Naive B cell (primary cell): ENCODE data around the gene NAV2. TPM values are rescaled to one million over a fixed set of nuclear protein-coding genes. Genes with fewer than 3 reads are reported as not detected.

Source experiments
- ATAC-seq, 2 donors: fragments of 150-1000 bp; cut with Tn5 transposase; 2 replicates each; pipeline ENCODE4 v1.10.0; 2021; ENCODE audit warnings: low read depth in 2 of 2, mild to moderate bottlenecking in 2 of 2, moderate library complexity in 2 of 2
- DNase-seq: peaks from one replicate; pipeline ENCODE4 v3.0.0; 2022
- H3K27ac Mint-ChIP-seq, 6 donors: one replicate each; pipeline ENCODE4 v1.8.0; 2020 to 2022; ENCODE audit warnings: mild to moderate bottlenecking in 6 of 6, mixed read lengths in 6 of 6, moderate library complexity in 5 of 6, inconsistent platforms in 2 of 6
- H3K27me3 Mint-ChIP-seq, 3 donors: one replicate each; pipeline ENCODE4 v1.8.0; 2021 to 2022; ENCODE audit warnings: mixed read lengths in 3 of 3, mild to moderate bottlenecking in 1 of 3
- H3K36me3 Mint-ChIP-seq, 2 donors: one replicate each; pipeline ENCODE4 v1.8.0; 2020 to 2022; ENCODE audit warnings: mixed read lengths in 2 of 2, inconsistent platforms in 1 of 2, mild to moderate bottlenecking in 1 of 2
- H3K4me1 Mint-ChIP-seq, 3 donors: one replicate each; pipeline ENCODE4 v1.8.0; 2020 to 2022; ENCODE audit warnings: mixed read lengths in 3 of 3, inconsistent platforms in 1 of 3, mild to moderate bottlenecking in 1 of 3, moderate library complexity in 1 of 3
- H3K4me3 Mint-ChIP-seq, 8 donors: one replicate each; pipeline ENCODE4 v1.8.0; 2020 to 2022; ENCODE audit warnings: mild to moderate bottlenecking in 8 of 8, mixed read lengths in 8 of 8, moderate library complexity in 8 of 8, inconsistent platforms in 2 of 8
- H3K9me3 Mint-ChIP-seq, 7 donors: one replicate each; pipeline ENCODE4 v1.8.0; 2020 to 2022; ENCODE audit warnings: mixed read lengths in 7 of 7, mild to moderate bottlenecking in 5 of 7, inconsistent platforms in 2 of 7, moderate library complexity in 1 of 7
- polyA plus RNA-seq, 6 donors: library from polyadenylated mRNA; unstranded; fragments of 300-500 nt; fragmentation: Illumina TruSeq; gene quantifications; one replicate each; pipeline ENCODE4 v1.2.3, GENCODE V29; 2021; ENCODE audit warnings: low read depth in 6 of 6

NAV2 gene
- polyA plus RNA-seq, 6 donors from 2014 or later, result 0.90 to 3.2 (median 0.94) TPM; not detected in 3

DNA sequence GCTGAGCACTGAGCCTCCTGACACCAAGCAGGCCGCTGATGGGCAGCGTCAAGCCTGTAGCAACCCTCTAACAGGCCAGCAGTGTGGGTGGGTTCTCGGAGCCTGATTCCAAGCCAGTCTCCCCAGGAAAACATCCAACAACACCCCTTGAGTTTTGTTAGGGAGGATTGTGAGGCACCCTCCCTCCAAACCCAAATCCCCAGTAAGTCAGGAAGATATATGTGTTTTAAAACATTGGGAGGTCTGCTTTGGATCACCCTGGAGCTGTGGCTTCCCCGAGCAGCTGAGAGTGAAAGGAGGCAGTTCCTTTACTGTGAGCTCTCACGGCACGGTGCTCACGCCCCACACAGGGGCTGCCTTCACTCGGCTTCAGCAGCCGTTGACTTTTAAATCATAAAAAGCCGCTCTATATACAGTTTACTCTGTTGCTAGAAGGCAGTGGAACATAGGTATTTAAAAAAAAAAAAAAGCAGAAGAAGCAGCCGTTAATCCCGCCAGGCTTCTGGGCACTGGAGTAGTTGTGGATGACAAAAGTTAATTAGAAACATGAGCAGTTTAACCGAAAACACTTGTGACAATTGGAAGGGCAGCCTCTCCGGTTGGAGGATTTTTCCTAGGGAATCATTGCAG is 218.6 kb downstream of the NAV2 start:
- no peaks in the 10 kb centered on the region for H3K4me1 Mint-ChIP-seq
- DNase-seq (no peak), ATAC-seq (no peak)
- H3K27me3 Mint-ChIP-seq, result peaks cover 0 to 15% (median 0%) of the 10 kb centered on the region in 3 donors
- no peaks in the 10 kb centered on the region for H3K9me3 Mint-ChIP-seq
- no peaks in the 10 kb centered on the region for H3K36me3 Mint-ChIP-seq
- no peak overlapping the region for H3K27ac Mint-ChIP-seq
- no peak overlapping the region for H3K4me3 Mint-ChIP-seq

DNA sequence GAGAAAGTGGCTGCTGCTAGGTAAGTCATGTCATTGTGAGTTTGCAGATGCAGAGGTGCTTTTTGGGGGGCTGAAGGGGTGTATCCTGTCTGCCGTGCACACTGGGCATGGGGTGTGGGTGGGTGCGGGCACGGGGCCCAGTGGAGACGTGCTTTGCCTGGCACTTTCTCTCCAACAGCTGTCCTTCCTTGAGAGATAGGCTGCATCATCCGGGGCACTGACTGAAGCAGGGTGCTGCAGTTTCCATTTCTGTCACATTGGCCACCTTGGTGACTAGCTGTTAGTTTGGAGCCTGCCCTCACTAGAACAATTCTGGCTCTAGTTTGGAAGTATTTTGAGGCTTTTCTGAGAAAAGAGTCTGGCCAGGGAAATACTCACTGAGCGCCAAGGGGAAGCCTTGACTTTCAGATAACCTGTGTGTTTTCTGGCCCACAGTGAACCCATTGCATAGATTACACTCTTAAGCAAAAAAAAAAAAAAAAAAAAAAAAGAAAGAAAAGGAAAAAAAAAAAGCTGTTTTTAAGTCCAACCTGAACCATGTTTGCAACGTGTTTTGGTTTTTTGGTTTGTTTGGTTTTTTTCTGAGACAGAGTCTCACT is 219.2 kb downstream of the NAV2 start:
- H3K27ac Mint-ChIP-seq, result no peak overlapping the region
- H3K36me3 Mint-ChIP-seq, result no peaks in the 10 kb centered on the region
- no peak for DNase-seq
- no peaks in the 10 kb centered on the region for H3K9me3 Mint-ChIP-seq
- H3K4me3 Mint-ChIP-seq, result no peak overlapping the region
- no peak for ATAC-seq
- peaks cover 0 to 10% (median 0%) of the 10 kb centered on the region in 3 donors for H3K27me3 Mint-ChIP-seq
- no peaks in the 10 kb centered on the region for H3K4me1 Mint-ChIP-seq

DNA sequence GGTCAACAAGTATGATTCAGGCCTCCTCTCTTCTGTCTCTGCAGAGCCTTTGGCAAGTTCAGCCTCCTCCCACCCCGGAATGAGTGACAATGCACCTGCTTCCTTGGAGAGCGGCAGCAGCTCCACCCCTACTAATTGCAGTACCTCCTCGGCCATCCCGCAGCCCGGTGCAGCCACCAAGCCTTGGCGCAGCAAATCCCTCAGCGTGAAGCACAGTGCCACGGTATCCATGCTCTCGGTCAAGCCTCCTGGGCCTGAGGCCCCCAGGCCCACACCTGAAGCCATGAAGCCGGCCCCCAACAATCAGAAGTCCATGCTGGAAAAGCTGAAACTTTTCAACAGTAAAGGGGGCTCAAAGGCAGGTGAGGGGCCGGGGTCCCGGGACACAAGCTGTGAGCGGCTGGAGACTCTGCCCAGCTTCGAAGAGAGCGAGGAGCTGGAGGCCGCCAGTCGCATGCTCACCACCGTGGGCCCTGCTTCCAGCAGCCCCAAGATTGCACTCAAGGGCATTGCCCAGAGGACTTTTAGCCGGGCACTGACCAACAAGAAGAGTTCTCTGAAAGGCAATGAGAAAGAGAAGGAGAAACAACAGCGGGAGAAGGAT is 220.6 kb downstream of the NAV2 start:
- no peak for DNase-seq
- no peak overlapping the region for H3K27ac Mint-ChIP-seq
- H3K9me3 Mint-ChIP-seq, result no peaks in the 10 kb centered on the region
- H3K27me3 Mint-ChIP-seq, result peaks cover 0 to 10% (median 0%) of the 10 kb centered on the region in 3 donors
- ATAC-seq, result no peak
- H3K4me1 Mint-ChIP-seq, result peaks cover 0 to under 1% (median 0%) of the 10 kb centered on the region in 3 donors
- no peaks in the 10 kb centered on the region for H3K36me3 Mint-ChIP-seq
- no peak overlapping the region for H3K4me3 Mint-ChIP-seq

DNA sequence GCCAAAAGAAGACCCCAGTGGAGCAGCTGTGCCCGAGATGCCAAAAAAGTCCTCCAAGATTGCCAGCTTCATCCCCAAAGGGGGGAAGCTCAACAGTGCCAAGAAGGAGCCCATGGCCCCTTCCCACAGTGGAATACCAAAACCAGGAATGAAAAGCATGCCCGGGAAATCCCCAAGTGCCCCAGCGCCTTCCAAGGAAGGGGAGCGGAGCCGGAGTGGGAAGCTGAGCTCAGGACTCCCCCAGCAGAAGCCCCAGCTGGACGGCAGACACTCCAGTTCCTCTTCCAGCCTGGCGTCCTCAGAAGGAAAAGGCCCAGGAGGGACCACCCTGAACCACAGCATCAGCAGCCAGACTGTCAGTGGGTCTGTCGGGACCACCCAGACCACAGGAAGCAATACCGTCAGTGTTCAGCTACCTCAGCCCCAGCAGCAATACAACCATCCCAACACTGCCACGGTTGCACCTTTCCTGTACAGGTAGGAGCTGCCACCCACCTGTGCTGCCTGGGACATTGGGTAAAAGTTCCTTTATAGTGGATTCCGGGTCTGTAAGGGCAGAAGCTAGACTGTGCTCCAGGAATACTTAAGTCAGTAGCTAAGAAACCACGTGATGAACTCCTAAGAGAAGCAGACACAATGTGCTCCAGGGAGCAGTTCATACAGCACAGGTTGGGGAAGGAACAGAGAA is 221.3 kb downstream of the NAV2 start:
- no peak overlapping the region for H3K27ac Mint-ChIP-seq
- peaks cover 4 to 5% (median 4%) of the 10 kb centered on the region in 3 donors for H3K4me1 Mint-ChIP-seq
- peaks cover 0 to 10% (median 0%) of the 10 kb centered on the region in 3 donors for H3K27me3 Mint-ChIP-seq
- ATAC-seq (no peak), DNase-seq (no peak)
- no peak overlapping the region for H3K4me3 Mint-ChIP-seq
- H3K36me3 Mint-ChIP-seq, result no peaks in the 10 kb centered on the region
- H3K9me3 Mint-ChIP-seq, result no peaks in the 10 kb centered on the region

DNA sequence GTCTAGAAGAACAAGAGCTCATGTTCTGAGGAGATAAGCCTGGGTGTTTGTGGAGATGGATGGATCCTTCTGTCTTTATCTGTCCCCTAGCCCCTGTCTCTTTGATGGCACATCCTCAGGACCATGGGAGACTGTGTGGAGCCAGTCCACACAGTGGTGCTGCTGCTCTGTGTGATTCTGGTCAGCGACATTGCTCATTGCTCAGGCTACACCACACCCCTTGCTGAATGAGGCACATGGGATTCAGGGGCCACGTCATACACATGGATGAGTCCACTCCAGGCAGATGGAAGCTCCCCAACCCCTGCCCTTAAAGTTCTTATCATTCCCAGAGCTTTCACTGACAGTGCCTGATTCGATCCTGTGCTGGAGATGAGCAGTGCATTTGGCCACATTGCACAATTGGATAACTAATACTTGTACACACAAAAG is 222.2 kb downstream of the NAV2 start:
- DNase-seq (no peak), ATAC-seq (no peak)
- no peaks in the 10 kb centered on the region for H3K9me3 Mint-ChIP-seq
- H3K4me1 Mint-ChIP-seq, result peaks cover 4 to 5% (median 4%) of the 10 kb centered on the region in 3 donors
- peak overlapping the region in 1 of 6 donors; percentile 18 for H3K27ac Mint-ChIP-seq
- H3K36me3 Mint-ChIP-seq, result no peaks in the 10 kb centered on the region
- no peak overlapping the region for H3K4me3 Mint-ChIP-seq
- peaks cover 0 to 10% (median 0%) of the 10 kb centered on the region in 3 donors for H3K27me3 Mint-ChIP-seq

DNA sequence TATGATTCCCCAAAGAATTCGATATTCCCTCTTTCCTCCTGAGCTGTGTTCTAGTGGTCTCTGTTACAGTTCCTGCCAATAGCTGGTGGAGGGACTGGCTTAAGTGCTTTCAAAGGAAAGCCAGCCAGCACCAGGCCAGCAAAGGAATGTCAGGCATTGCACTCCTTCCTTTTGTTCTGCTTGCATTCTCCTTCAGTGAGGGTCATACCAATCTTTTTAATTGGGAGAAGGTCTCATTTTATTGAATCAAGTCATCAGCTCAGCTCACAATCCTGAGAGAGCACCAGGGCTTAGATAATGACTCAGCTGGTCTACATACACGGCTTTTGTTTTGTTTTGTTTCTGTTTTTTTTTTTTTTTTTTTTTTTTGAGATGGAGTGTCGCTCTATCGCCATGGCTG is 222.9 kb downstream of the NAV2 start:
- peaks cover 0 to 10% (median 0%) of the 10 kb centered on the region in 3 donors for H3K27me3 Mint-ChIP-seq
- no peak overlapping the region for H3K27ac Mint-ChIP-seq
- ATAC-seq (no peak), DNase-seq (no peak)
- no peaks in the 10 kb centered on the region for H3K9me3 Mint-ChIP-seq
- H3K36me3 Mint-ChIP-seq, result no peaks in the 10 kb centered on the region
- H3K4me3 Mint-ChIP-seq, result no peak overlapping the region
- peaks cover 4 to 5% (median 4%) of the 10 kb centered on the region in 3 donors for H3K4me1 Mint-ChIP-seq

DNA sequence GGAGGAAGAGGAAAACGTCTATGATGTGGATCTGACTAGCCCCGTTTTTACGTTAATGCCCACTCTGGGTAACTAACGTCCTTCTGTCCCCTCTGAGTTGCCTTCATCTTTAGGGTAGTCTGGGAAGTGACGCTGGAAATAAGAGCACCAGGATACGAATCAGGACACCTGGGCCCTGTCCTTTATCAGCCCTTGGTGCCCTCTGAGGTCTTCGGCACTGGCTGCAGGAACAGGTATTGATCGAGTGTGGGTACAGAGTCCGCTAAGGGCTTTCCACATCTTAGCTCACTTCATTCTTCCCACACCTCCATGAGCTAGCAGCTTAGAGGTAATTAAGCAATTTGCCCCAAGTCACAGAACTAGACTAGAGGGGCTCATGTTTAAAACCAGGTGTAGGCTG is 223.8 kb downstream of the NAV2 start:
- DNase-seq (no peak), ATAC-seq (no peak)
- Mint-ChIP-seq H3K4me3 (no peak overlapping the region), H3K4me1 (peaks cover 4 to 5% (median 4%) of the 10 kb centered on the region in 3 donors), H3K36me3 (no peaks in the 10 kb centered on the region), H3K27ac (no peak overlapping the region), H3K9me3 (no peaks in the 10 kb centered on the region), H3K27me3 (peaks cover 0 to 5% (median 0%) of the 10 kb centered on the region in 3 donors)

DNA sequence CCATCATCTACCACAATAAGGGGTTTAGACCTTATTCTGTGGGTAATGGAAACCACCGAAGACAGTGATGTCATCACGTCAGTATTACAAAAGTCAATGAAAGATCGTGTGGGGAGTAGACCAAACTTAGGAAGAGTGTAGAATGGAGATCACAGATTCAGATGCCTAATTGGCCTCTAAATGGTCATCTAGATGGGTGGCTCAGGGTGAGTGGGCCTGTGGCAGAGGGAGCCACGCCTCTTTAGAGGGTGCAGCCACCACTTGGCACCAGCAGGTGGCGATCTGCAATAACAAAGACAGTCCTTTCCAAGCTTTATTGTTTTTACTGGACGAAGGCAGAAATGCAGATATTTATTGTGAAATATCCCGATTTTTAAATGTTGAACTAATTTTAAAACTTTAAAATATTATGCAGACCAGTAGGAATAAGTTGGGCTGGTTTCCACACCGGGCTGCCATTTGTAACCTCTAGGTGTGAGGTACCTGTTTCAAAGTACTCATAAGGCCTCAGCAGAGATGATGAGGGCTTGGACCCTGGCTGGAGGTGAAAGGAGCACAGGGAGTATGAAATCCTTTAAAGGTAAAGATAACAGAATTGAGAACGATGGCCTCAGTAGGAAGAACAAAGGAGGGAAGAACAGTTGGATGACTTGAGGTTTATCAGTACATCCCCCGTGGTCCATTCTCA is 225.7 kb downstream of the NAV2 start:
- Mint-ChIP-seq H3K4me1 (peaks cover 4 to 5% (median 4%) of the 10 kb centered on the region in 3 donors), H3K27me3 (no peaks in the 10 kb centered on the region), H3K9me3 (no peaks in the 10 kb centered on the region), H3K4me3 (no peak overlapping the region), H3K36me3 (no peaks in the 10 kb centered on the region), H3K27ac (no peak overlapping the region)
- DNase-seq, result peak; percentile 6
- ATAC-seq, result peak; percentile 43 to 60

DNA sequence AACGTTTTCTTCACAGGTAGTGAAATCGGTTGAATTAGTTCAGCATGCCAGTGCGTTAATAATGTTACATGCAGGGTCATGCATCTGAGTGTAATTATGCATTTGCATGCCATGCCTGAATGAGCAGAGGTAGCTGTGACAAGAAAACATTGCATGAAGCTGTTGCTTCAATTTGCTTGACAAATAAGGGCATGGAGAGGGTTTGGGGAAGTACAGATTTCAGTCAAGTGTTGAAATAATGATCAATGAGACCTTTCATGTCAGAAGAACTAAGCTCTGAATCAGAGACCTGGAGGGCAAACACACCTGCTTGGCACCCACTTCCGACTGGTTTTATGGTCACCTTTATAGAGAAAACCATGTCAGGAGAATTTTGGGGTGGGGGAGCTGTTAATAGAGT is 226.2 kb downstream of the NAV2 start:
- Mint-ChIP-seq H3K27ac (no peak overlapping the region), H3K36me3 (no peaks in the 10 kb centered on the region), H3K9me3 (no peaks in the 10 kb centered on the region), H3K4me1 (peaks cover 4 to 5% (median 4%) of the 10 kb centered on the region in 3 donors), H3K27me3 (no peaks in the 10 kb centered on the region), H3K4me3 (no peak overlapping the region)
- DNase-seq (no peak), ATAC-seq (peak; percentile 36 to 48)

DNA sequence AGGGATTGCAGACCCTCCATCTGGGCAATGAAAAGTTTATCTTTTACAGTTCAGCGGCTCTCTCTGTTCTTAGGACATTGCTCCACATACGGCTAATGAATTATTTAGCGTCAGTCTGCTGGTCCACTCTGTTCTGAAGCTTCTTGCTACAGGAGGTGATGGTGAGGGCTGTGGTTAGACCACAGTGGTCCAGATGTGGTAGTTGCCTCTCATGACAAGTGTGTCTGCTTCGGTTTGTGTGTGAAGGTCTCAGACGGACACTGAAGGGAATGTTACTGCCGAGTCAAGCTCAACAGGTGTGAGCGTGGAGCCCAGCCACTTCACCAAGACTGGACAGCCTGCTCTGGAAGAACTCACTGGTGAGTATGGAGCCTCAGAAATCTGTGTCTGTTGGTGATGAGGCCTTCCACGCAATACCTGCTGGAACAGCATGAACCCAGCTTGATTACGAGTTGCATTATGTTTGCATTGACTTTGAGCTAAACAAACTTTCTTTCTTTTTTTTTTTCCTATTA is 226.8 kb downstream of the NAV2 start:
- DNase-seq, result no peak
- H3K36me3 Mint-ChIP-seq, result no peaks in the 10 kb centered on the region
- H3K4me3 Mint-ChIP-seq, result no peak overlapping the region
- H3K4me1 Mint-ChIP-seq, result peaks cover 4 to 5% (median 4%) of the 10 kb centered on the region in 3 donors
- no peaks in the 10 kb centered on the region for H3K9me3 Mint-ChIP-seq
- H3K27ac Mint-ChIP-seq, result no peak overlapping the region
- no peak for ATAC-seq
- peaks cover 2 to 5% (median 3%) of the 10 kb centered on the region in 3 donors for H3K27me3 Mint-ChIP-seq

DNA sequence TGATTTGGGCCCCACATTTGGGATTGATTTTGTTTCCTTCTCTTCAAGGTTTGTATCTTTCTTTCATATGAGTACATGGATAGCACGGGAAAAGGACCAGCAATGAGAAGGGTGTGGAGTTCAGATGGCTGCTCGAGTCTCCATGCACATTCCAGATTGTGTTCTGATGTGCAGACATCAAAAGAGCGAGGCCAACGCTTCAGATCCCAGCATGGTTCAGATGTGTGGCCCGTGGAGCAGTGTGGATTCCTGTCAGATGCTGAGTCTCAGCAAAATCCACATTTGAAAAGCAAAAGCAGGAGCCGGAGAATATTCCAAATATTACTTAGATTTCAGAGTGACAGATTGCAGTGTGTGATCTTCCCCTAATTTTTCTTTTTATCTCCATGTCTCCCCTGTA is 228.2 kb downstream of the NAV2 start:
- ATAC-seq (no peak), DNase-seq (no peak)
- Mint-ChIP-seq H3K4me1 (peaks cover 4 to 5% (median 4%) of the 10 kb centered on the region in 3 donors), H3K27ac (no peak overlapping the region), H3K4me3 (no peak overlapping the region), H3K27me3 (peaks cover 8 to 19% (median 17%) of the 10 kb centered on the region in 3 donors), H3K9me3 (no peaks in the 10 kb centered on the region), H3K36me3 (peaks cover 0 to 7% of the 10 kb centered on the region in 2 donors)

DNA sequence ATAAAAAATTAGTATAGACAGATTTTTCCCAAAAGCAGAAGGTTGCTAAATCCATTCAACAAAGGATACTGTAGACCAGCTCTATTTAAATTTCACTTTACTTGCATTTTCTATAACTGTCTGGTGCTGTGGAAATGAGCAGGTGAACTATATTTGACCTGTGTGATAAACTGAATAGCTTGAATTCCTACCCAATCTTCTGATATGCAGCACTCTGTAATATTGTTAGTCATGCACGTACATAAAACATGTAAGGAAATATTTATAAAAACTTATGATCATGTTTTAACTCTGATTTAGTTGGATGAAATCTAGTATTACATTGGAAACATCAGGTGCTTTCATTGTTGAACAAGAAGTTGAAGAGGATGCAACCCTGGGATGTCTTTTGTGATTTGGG is 234.0 kb downstream of the NAV2 start:
- peaks cover 0 to 7% of the 10 kb centered on the region in 2 donors for H3K36me3 Mint-ChIP-seq
- ATAC-seq, result no peak
- H3K27me3 Mint-ChIP-seq, result peaks cover 18 to 39% (median 34%) of the 10 kb centered on the region in 3 donors
- H3K9me3 Mint-ChIP-seq, result no peaks in the 10 kb centered on the region
- H3K4me3 Mint-ChIP-seq, result no peak overlapping the region
- H3K27ac Mint-ChIP-seq, result no peak overlapping the region
- peaks cover under 1 to 3% (median 2%) of the 10 kb centered on the region in 3 donors for H3K4me1 Mint-ChIP-seq
- DNase-seq, result no peak
